Measurements from ENCODE around the gene NUDT3. TPM values are rescaled to one million over a fixed set of nuclear protein-coding genes. Genes with fewer than 3 reads are reported as not detected.

Gene NUDT3
- total and polyA plus RNA-seq, 2 experiments from 2014 or later = 12.1 to 31.1 TPM

DNA sequence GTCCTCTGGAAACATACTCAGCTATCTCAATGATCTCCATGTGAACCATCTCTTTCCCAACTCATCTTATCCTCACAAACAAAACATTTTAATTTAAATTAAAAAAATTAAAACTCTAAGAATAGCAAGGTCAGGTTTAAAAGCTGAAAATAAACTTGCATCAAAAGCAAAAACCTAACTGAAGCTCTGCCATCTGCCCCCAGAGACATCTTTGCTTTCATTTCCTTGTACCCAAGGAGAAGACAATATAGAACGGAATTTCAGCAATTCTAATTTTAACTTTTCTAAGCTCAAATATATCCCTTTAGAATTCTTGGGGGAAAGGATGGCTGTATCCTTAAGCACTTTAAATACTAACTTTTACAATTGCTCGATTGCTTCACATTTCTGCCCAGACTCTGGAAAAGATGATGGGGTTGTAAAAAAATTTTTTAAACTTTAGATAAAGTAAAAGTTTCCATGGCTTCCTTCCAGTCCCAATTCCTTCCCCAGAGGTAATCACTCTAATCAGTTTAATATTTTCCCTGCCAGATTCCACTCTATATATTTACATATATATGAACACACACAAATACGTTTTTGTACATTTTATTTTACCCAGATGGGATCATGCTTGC, 74.5 kb downstream of the NUDT3 start:
- DNase-seq (ENCODE audit: low spot score) (no peak), ATAC-seq (no peak)
- no peak overlapping the region; the same call in 2 of the 3 replicates for H3K4me3 Mint-ChIP-seq
- no peak overlapping the region for H2AFZ ChIP-seq
- H3F3A ChIP-seq (replicated peaks; ENCODE audit: low read depth) = no peaks in the 10 kb centered on the region; the same call in 1 of the 2 replicates
- no peak overlapping the region for H3K27ac Mint-ChIP-seq
- H3K4me1 Mint-ChIP-seq = peaks cover 29% of the 10 kb centered on the region
- H3K9me2 ChIP-seq (ENCODE audit: insufficient read depth) = peaks cover 3% of the 10 kb centered on the region; the same call in 1 of the 2 replicates
- peaks cover 27% of the 10 kb centered on the region for H3K4me1 ChIP-seq (ENCODE audit: insufficient read depth)
- no peaks in the 10 kb centered on the region for H3K36me3 ChIP-seq (ENCODE audit: insufficient read depth)
- H3K4me2 ChIP-seq = peak overlapping the region; percentile 57; the same call in 1 of the 2 replicates
- H3K79me2 ChIP-seq (replicated peaks; ENCODE audit: insufficient read depth) = peaks cover 48% of the 10 kb centered on the region
- no peak overlapping the region for H3K27ac ChIP-seq (ENCODE audit: low read depth)
- H3K27me3 ChIP-seq (ENCODE audit: insufficient read depth) = no peaks in the 10 kb centered on the region
- peaks cover 9% of the 10 kb centered on the region for H4K20me1 ChIP-seq (replicated peaks; ENCODE audit: insufficient read depth)
- peaks cover 3% of the 10 kb centered on the region; the same call in 1 of the 3 replicates for H3K36me3 Mint-ChIP-seq (ENCODE audit: low read depth)
- TF ChIP-seq ZNF114 (CRISPR knock-in tag; IDR thresholded peaks at IDR 0.05) = no peak
- no peak for TF ChIP-seq ZNF462 (CRISPR knock-in tag; IDR thresholded peaks at IDR 0.05)
- TF ChIP-seq NANOG (IDR thresholded peaks at IDR 0.05; ENCODE audit: borderline replicate concordance) = no peak
- TF ChIP-seq EZH2phosphoT487 (IDR thresholded peaks at IDR 0.05; ENCODE audit: unreplicated experiment) = no peak
- no peak for TF ChIP-seq CTCF (conservative IDR thresholded peaks at IDR 0.05; ENCODE audit: low read depth in 2 of 2)
- no peak overlapping the region for H3K4me3 ChIP-seq
- H3K9me3 Mint-ChIP-seq = no peaks in the 10 kb centered on the region
- peaks cover 7% of the 10 kb centered on the region for H3K27me3 Mint-ChIP-seq (ENCODE audit: insufficient read depth, low read depth, poor library complexity)
